Left ventricle myocardium inferior (tissue), 1 donor: ENCODE measurements around the gene ACAN. TPM values are rescaled to one million over a fixed set of nuclear protein-coding genes. Genes with fewer than 3 reads are reported as not detected.

Experiments used
- DNase-seq: peaks from one replicate; pipeline ENCODE4 v3.0.0-alpha.2; 2020
- H3K27ac ChIP-seq: fragments of 200-600 bp; replicated peaks from 2 replicates; pipeline ENCODE4 v1.8.0; 2021
- H3K27me3 ChIP-seq: fragments of 200-600 bp; 2 replicates; pipeline ENCODE4 v1.8.0; 2021; ENCODE audit warnings: low read depth
- H3K36me3 ChIP-seq: fragments of 200-600 bp; 2 replicates; pipeline ENCODE4 v1.8.0; 2021
- H3K4me1 ChIP-seq: fragments of 200-600 bp; 2 replicates; pipeline ENCODE4 v1.8.0; 2021
- H3K4me3 ChIP-seq: fragments of 200-600 bp; 2 replicates; pipeline ENCODE4 v1.8.0; 2021; ENCODE audit warnings: mild to moderate bottlenecking, moderate library complexity
- H3K9me3 ChIP-seq: fragments of 200-600 bp; replicated peaks from 2 replicates; pipeline ENCODE4 v1.8.0; 2021
- intact Hi-C: fragments of 100-400 bp; cut with micrococcal nuclease; formaldehyde crosslinking; loops from one replicate; pipeline ENCODE4 v1.11.0; 2022
- long read RNA-seq: library from polyadenylated mRNA; unstranded; transcript quantifications from one replicate; pipeline ENCODE4 v2.0.0, GENCODE V29; 2021
- total RNA-seq: library from RNA; stranded (reverse); fragmentation: NEBNext Ultra II Directional; extraction: Animal tissue kit (Norgen Biotek cat#: 25700); gene quantifications from one replicate; pipeline ENCODE4 v1.2.1, GENCODE V29; 2021
- TF ChIP-seq, protein P1 (sequence below): fragments of 200-600 bp; IDR thresholded peaks from 2 replicates; pipeline ENCODE4 v1.8.0; 2021; ENCODE audit warnings: antibody characterized with exemption, mild to moderate bottlenecking, borderline replicate concordance
- donor health status: DM: no; HTN: yes; CAD: no; lungs with severe emphysema.

The ACAN gene
- not detected for total RNA-seq
- long read RNA-seq, result 0 reads

DNA sequence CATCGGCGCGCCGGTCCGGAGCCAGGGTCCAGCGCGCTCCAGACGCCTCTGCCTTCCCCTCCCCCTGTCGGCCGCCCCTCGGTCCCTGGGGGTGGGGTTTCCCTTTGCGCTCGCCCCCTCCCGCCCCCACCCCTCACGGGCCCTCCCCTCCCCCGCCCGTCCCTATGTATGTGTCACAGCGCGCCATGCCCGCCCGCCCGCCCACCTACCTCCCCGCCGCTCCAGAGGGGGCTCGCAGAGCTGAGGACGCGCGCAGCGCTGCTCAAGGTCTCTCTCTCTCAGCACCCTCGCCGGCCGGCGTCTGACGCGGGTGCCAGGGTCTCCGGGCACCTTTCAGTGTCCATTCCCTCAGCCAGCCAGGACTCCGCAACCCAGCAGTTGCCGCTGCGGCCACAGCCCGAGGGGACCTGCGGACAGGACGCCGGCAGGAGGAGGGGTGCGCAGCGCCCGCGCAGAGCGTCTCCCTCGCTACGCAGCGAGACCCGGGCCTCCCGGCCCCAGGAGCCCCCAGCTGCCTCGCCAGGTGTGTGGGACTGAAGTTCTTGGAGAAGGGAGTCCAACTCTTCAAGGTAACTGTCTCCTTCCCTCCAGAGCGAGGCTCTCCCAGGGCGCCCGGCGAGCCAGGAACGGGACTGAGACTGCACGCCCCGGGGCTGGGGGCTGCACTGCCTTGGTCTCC is at the start of gene ACAN:
ACAN (plus strand) TSS at position 196 of the 679 bp plus-strand sequence. CDS start 32,771 bp downstream, outside the sequence.
- no peaks in the 10 kb centered on the region for H3K36me3 ChIP-seq
- TF ChIP-seq, protein P1, sequence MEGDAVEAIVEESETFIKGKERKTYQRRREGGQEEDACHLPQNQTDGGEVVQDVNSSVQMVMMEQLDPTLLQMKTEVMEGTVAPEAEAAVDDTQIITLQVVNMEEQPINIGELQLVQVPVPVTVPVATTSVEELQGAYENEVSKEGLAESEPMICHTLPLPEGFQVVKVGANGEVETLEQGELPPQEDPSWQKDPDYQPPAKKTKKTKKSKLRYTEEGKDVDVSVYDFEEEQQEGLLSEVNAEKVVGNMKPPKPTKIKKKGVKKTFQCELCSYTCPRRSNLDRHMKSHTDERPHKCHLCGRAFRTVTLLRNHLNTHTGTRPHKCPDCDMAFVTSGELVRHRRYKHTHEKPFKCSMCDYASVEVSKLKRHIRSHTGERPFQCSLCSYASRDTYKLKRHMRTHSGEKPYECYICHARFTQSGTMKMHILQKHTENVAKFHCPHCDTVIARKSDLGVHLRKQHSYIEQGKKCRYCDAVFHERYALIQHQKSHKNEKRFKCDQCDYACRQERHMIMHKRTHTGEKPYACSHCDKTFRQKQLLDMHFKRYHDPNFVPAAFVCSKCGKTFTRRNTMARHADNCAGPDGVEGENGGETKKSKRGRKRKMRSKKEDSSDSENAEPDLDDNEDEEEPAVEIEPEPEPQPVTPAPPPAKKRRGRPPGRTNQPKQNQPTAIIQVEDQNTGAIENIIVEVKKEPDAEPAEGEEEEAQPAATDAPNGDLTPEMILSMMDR, result no peak
- H3K4me1 ChIP-seq, result peaks cover 11% of the 10 kb centered on the region
- peak within 1 kb of the TSS; percentile 53 for H3K4me3 ChIP-seq
- H3K9me3 ChIP-seq, result no peaks in the 10 kb centered on the region
- no peak within 1 kb of the TSS for H3K27ac ChIP-seq
- intact Hi-C loops, result no loop called here
- no peak for DNase-seq
- H3K27me3 ChIP-seq, result peaks cover 97% of the 10 kb centered on the region

DNA sequence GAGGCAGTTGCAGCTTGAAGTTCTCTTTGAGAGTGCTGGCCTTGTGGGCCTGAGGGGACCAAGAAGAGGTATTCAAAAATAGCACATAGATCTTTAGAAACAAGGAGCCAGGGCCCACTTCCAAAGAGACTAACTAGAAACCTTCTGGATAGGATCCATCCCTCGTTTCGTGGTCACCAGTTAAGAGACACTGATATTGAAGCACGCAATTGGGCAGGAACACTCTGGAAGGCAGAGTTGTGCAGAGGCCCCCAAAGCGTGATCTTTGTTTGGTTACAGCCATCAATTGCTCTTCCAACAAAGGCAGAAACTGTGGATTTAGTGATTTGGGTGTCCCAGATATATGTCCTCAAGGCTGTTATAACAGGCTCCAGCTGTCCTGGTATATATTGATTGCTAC is 46.7 kb upstream of the ACAN start:
- Histone ChIP-seq H3K4me1 (no peaks in the 10 kb centered on the region), H3K36me3 (no peaks in the 10 kb centered on the region), H3K9me3 (no peaks in the 10 kb centered on the region), H3K27me3 (peaks cover 31% of the 10 kb centered on the region), H3K27ac (no peak overlapping the region), H3K4me3 (no peak overlapping the region)
- no peak for DNase-seq
- TF ChIP-seq, protein P1, result no peak
- intact Hi-C loops, result no loop called here

DNA sequence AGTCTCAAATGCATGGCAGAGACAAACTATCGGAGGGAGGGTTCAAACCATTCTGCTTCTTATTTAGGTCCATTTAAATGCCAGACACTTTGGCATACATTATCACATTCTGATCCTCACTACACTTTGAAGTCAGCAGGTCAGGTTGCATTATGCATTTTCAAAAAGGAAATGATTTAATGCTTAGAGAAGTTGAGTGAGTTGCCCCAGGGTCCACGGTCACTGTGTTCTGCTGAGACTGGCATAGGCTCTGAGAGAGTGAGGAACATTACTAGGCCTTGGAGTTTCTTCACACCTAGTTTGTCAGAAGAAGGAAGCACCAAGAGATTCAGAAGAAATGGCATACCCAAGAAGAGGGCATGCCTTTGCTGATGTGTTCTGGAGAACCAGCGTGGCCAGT is 46.3 kb upstream of the ACAN start:
- no peaks in the 10 kb centered on the region for H3K36me3 ChIP-seq
- H3K4me1 ChIP-seq, result no peaks in the 10 kb centered on the region
- DNase-seq, result no peak
- H3K27ac ChIP-seq, result no peak overlapping the region
- TF ChIP-seq, protein P1, result no peak
- no peaks in the 10 kb centered on the region for H3K9me3 ChIP-seq
- intact Hi-C loops, result no loop called here
- H3K27me3 ChIP-seq, result peaks cover 32% of the 10 kb centered on the region
- no peak overlapping the region for H3K4me3 ChIP-seq

DNA sequence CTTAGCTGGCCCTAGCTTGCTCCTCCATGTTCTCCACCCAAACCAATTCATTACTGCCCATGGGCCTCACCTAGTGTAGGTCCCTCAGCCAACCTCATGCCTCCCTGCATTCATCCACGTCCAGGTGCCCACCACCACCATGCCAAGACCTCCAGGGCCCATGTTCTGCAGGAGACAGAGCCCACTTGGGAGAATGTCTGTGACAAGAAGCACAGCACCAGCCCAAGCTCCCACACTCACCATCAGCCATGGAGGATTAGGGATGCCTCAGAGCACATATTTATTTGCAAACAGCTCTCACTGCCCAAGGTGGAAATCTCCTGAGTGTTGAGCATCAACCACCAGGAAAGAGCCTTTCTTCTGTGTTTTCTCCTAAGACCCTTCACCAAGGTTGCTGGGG is 43.4 kb upstream of the ACAN start:
- TF ChIP-seq, protein P1, result no peak
- DNase-seq, result no peak
- Histone ChIP-seq H3K27me3 (peaks cover 51% of the 10 kb centered on the region), H3K36me3 (no peaks in the 10 kb centered on the region), H3K9me3 (no peaks in the 10 kb centered on the region), H3K4me1 (no peaks in the 10 kb centered on the region), H3K27ac (no peak overlapping the region), H3K4me3 (no peak overlapping the region)
- intact Hi-C loops, result no loop called here

DNA sequence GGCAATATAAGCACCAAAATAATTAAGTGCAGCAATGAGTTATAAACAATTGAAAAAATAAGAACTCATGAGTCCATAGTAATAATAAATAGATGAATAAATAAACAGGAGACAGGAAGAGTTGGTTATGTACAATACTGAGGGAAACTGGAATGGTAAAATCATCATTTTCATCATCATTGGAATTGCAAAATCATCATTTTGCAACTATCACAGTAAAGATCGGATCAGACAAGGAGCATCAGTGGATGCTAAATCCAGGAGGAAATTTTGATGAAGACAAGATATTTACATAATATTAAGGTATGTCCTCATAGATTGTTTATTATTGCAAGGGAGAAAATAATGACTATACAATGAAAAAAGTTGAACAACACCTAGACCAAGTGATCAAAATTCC is 38.8 kb upstream of the ACAN start:
- Histone ChIP-seq H3K4me3 (no peak overlapping the region), H3K9me3 (no peaks in the 10 kb centered on the region), H3K36me3 (no peaks in the 10 kb centered on the region), H3K27ac (no peak overlapping the region), H3K4me1 (no peaks in the 10 kb centered on the region), H3K27me3 (peaks cover 80% of the 10 kb centered on the region)
- TF ChIP-seq, protein P1, result no peak
- intact Hi-C loops, result no loop called here
- DNase-seq, result no peak
